Activated B cell treated with CpG ODN at 0.5 μM for 24 hours (primary cell): ENCODE measurements around the gene KIAA0825. TPM values are rescaled to one million over a fixed set of nuclear protein-coding genes. Genes with fewer than 3 reads are reported as not detected.

ENCODE experiments used
- ATAC-seq: fragments of 200-7000 bp; cut with Tn5 transposase; one replicate; pipeline ENCODE4 v1.10.0; 2021; ENCODE audit warnings: low read depth, mild to moderate bottlenecking, moderate library complexity
- CTCF ChIA-PET: fragments of 350-600 bp; sonication (Branson Sonifier 250); formaldehyde crosslinking; loops from one replicate; lab custom pipeline; 2021; ENCODE audit warnings: antibody characterized with exemption; lab: Charles Lee
- POLR2A ChIA-PET: fragments of 350-600 bp; sonication (Branson Sonifier 250); formaldehyde crosslinking; loops from one replicate; lab custom pipeline; 2021; ENCODE audit warnings: antibody characterized with exemption; lab: Charles Lee
- DNase-seq: peaks from one replicate; pipeline ENCODE4 v3.0.0; 2022
- H3K27ac Mint-ChIP-seq: one replicate; pipeline ENCODE4 v1.8.0; 2020; ENCODE audit warnings: mixed read lengths
- H3K27me3 Mint-ChIP-seq: one replicate; pipeline ENCODE4 v1.8.0; 2021; ENCODE audit warnings: mixed read lengths
- H3K36me3 Mint-ChIP-seq: one replicate; pipeline ENCODE4 v1.8.0; 2021; ENCODE audit warnings: low read depth, mixed read lengths
- H3K4me1 Mint-ChIP-seq: one replicate; pipeline ENCODE4 v1.8.0; 2021; ENCODE audit warnings: mixed read lengths
- H3K4me3 Mint-ChIP-seq: one replicate; pipeline ENCODE4 v1.8.0; 2020; ENCODE audit warnings: mild to moderate bottlenecking, mixed read lengths
- H3K9me3 Mint-ChIP-seq: one replicate; pipeline ENCODE4 v1.8.0; 2020; ENCODE audit warnings: mixed read lengths
- CTCF ChIP-seq: fragments of 200-600 bp; IDR thresholded peaks from one replicate; pipeline ENCODE4 v1.8.0; 2022; ENCODE audit warnings: antibody characterized with exemption, mild to moderate bottlenecking
- intact Hi-C: fragments of 100-400 bp; cut with micrococcal nuclease; formaldehyde crosslinking; loops from one replicate; pipeline ENCODE4 v1.15.1; 2024
- total RNA-seq: library from RNA; stranded (reverse); gene quantifications from 2 replicates; pipeline ENCODE4 v1.2.3, GENCODE V29; 2022

KIAA0825 gene
- total RNA-seq, 1 donor from 2014 or later = 2.3 TPM

- no peak for ATAC-seq
- no peak for DNase-seq
- CTCF ChIA-PET = no interaction called here
- Mint-ChIP-seq H3K27ac (no peak overlapping the region), H3K36me3 (no peaks in the 10 kb centered on the region), H3K9me3 (no peaks in the 10 kb centered on the region), H3K27me3 (no peaks in the 10 kb centered on the region), H3K4me1 (no peaks in the 10 kb centered on the region), H3K4me3 (no peak overlapping the region)
- TF ChIP-seq CTCF = no peak
- POLR2A ChIA-PET = no interaction called here
- intact Hi-C loops = no loop called here
Measured at GRCh38 chr5:94243612-94244011, 374.8 kb downstream of the KIAA0825 start.

GRCh38 chr5:94240993-94241651 lies 377.3 kb downstream of the KIAA0825 start:
- ATAC-seq (no peak), DNase-seq (no peak)
- Mint-ChIP-seq H3K4me3 (no peak overlapping the region), H3K9me3 (no peaks in the 10 kb centered on the region), H3K36me3 (no peaks in the 10 kb centered on the region), H3K27ac (no peak overlapping the region), H3K4me1 (no peaks in the 10 kb centered on the region), H3K27me3 (no peaks in the 10 kb centered on the region)
- CTCF ChIA-PET = no interaction called here
- POLR2A ChIA-PET = no interaction called here
- TF ChIP-seq CTCF = no peak
- intact Hi-C loops = no loop called here

GRCh38 chr5:94240596-94240992 lies 377.8 kb downstream of the KIAA0825 start:
- intact Hi-C loops = no loop called here
- no peak for TF ChIP-seq CTCF
- no peak overlapping the region for H3K4me3 Mint-ChIP-seq
- no peak overlapping the region for H3K27ac Mint-ChIP-seq
- H3K9me3 Mint-ChIP-seq = no peaks in the 10 kb centered on the region
- no peaks in the 10 kb centered on the region for H3K27me3 Mint-ChIP-seq
- H3K4me1 Mint-ChIP-seq = no peaks in the 10 kb centered on the region
- no peaks in the 10 kb centered on the region for H3K36me3 Mint-ChIP-seq
- DNase-seq (no peak), ATAC-seq (no peak)
- POLR2A ChIA-PET = no interaction called here
- CTCF ChIA-PET = no interaction called here

GRCh38 chr5:94240134-94240533 lies 378.3 kb downstream of the KIAA0825 start:
- no peak for DNase-seq
- intact Hi-C loops = no loop called here

GRCh38 chr5:94239266-94239665 lies 379.1 kb downstream of the KIAA0825 start:
- intact Hi-C loops = no loop called here
- Mint-ChIP-seq H3K4me1 (no peaks in the 10 kb centered on the region), H3K4me3 (no peak overlapping the region), H3K9me3 (no peaks in the 10 kb centered on the region), H3K27me3 (no peaks in the 10 kb centered on the region), H3K36me3 (no peaks in the 10 kb centered on the region), H3K27ac (no peak overlapping the region)
- DNase-seq (no peak), ATAC-seq (no peak)
- ChIA-PET CTCF (no interaction called here), POLR2A (no interaction called here)
- no peak for TF ChIP-seq CTCF

More at GRCh38 chr5:94240134-94240533, 378.3 kb downstream of the KIAA0825 start:
- Mint-ChIP-seq H3K27me3 (no peaks in the 10 kb centered on the region), H3K36me3 (no peaks in the 10 kb centered on the region), H3K4me1 (no peaks in the 10 kb centered on the region), H3K4me3 (no peak overlapping the region), H3K27ac (no peak overlapping the region), H3K9me3 (no peaks in the 10 kb centered on the region)
- ChIA-PET CTCF (no interaction called here), POLR2A (no interaction called here)
- no peak for ATAC-seq
- no peak for TF ChIP-seq CTCF
